ENCODE measurements around the gene NNT.
"Not testable (repeated sequence)": the region's sequence is repeated elsewhere in the genome, so short reads cannot be mapped to it uniquely, and the experiment has no call there.

Gene NNT

GRCh38 chr5:43583724-43584123 lies 19.3 kb upstream of the NNT start:
- no peak for DNase-seq (ENCODE audit: low read depth)

- DNase-seq (ENCODE audit: low read depth) = no peak
Measured at GRCh38 chr5:43584166-43584699, 18.7 kb upstream of the NNT start.

GRCh38 chr5:43588842-43589241 lies 14.1 kb upstream of the NNT start:
- no peak for DNase-seq (ENCODE audit: low read depth)

- DNase-seq (ENCODE audit: low read depth) = no peak
Measured at GRCh38 chr5:43589310-43589709, 13.7 kb upstream of the NNT start.

- DNase-seq (ENCODE audit: low read depth) = no peak
Measured at GRCh38 chr5:43590700-43591099, 12.3 kb upstream of the NNT start.

- DNase-seq (ENCODE audit: low read depth) = no peak
Measured at GRCh38 chr5:43592363-43592762, 10.6 kb upstream of the NNT start.

- DNase-seq (ENCODE audit: low read depth) = not testable (repeated sequence)
Measured at GRCh38 chr5:43598927-43599326, 4.1 kb upstream of the NNT start.

GRCh38 chr5:43601454-43602260 lies 1.3 kb upstream of the NNT start:
- no peak for DNase-seq (ENCODE audit: low read depth)

GRCh38 chr5:43603344-43604217 lies 601 bp downstream of the NNT start:
- peak; percentile 49 for DNase-seq (ENCODE audit: low read depth)

GRCh38 chr5:43604699-43605098 lies 1.7 kb downstream of the NNT start:
- DNase-seq (ENCODE audit: low read depth) = no peak

- DNase-seq (ENCODE audit: low read depth) = no peak
Measured at GRCh38 chr5:43606351-43606750, 3.4 kb downstream of the NNT start.

GRCh38 chr5:43608406-43608805 lies 5.4 kb downstream of the NNT start:
- no peak for DNase-seq (ENCODE audit: low read depth)

GRCh38 chr5:43609752-43610151 lies 6.8 kb downstream of the NNT start:
- no peak for DNase-seq (ENCODE audit: low read depth)

GRCh38 chr5:43613370-43613769 lies 10.4 kb downstream of the NNT start:
- no peak for DNase-seq (ENCODE audit: low read depth)

GRCh38 chr5:43615445-43616184 lies 12.6 kb downstream of the NNT start:
- no peak for DNase-seq (ENCODE audit: low read depth)

GRCh38 chr5:43616535-43616934 lies 13.6 kb downstream of the NNT start:
- DNase-seq (ENCODE audit: low read depth) = no peak

GRCh38 chr5:43619380-43619779 lies 16.4 kb downstream of the NNT start:
- no peak for DNase-seq (ENCODE audit: low read depth)

- DNase-seq (ENCODE audit: low read depth) = no peak
Measured at GRCh38 chr5:43619911-43620310, 16.9 kb downstream of the NNT start.

GRCh38 chr5:43620944-43621505 lies 18.0 kb downstream of the NNT start:
- DNase-seq (ENCODE audit: low read depth) = no peak

GRCh38 chr5:43622074-43622473 lies 19.1 kb downstream of the NNT start:
- no peak for DNase-seq (ENCODE audit: low read depth)

GRCh38 chr5:43623048-43623680 lies 20.2 kb downstream of the NNT start:
- no peak for DNase-seq (ENCODE audit: low read depth)
